Measurements from ENCODE around the gene RBMS3. TPM values are rescaled to one million over a fixed set of nuclear protein-coding genes. Genes with fewer than 3 reads are reported as not detected.

The RBMS3 gene
- total and polyA plus RNA-seq, 2 of the 13 experiments (the other 11 are each of a cell fraction or from before 2014, with no cell fraction given): not detected

DNA sequence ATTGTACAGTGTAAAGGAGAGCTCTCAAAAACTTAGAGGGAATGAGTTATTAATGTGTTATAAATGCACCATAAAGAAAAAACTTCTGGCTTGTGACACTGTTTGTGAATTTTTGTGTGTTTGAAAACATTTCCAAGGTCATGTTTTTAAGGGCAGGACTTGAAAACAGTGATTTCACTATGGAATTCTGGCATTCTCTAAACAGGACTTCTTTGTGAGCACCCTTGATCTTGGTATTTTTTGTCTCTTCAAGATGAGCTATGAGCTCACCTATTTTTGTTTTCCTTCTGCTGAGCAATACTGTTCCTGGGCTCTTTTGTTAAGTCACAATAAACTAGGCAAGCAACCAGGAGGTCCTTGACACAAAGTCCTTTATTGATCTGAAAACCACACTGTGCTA, 284.4 kb downstream of the RBMS3 start (continued):
- TF ChIP-seq HHEX (CRISPR knock-in tag; IDR thresholded peaks at IDR 0.05): no peak
- TF ChIP-seq ARNT2 (CRISPR knock-in tag; IDR thresholded peaks at IDR 0.05; ENCODE audit: low read depth): no peak
- no peak for TF ChIP-seq AKAP8 (CRISPR knock-in tag; IDR thresholded peaks at IDR 0.05)
- no peak for TF ChIP-seq ETV5 (CRISPR knock-in tag; IDR thresholded peaks at IDR 0.05; ENCODE audit: borderline replicate concordance)
- TF ChIP-seq SRSF9 (IDR thresholded peaks at IDR 0.05; ENCODE audit: borderline replicate concordance, insufficient read depth, low read depth, low read length, poor library complexity, severe bottlenecking): no peak
- no peak for TF ChIP-seq ZNF234 (CRISPR knock-in tag; conservative IDR thresholded peaks at IDR 0.05)
- no peak for TF ChIP-seq ZNF660 (CRISPR knock-in tag; IDR thresholded peaks at IDR 0.05; ENCODE audit: borderline replicate concordance, low read depth)
- TF ChIP-seq KLF11 (CRISPR knock-in tag; IDR thresholded peaks at IDR 0.05): no peak
- TF ChIP-seq, protein P1, sequence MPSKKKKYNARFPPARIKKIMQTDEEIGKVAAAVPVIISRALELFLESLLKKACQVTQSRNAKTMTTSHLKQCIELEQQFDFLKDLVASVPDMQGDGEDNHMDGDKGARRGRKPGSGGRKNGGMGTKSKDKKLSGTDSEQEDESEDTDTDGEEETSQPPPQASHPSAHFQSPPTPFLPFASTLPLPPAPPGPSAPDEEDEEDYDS (CRISPR knock-in tag; IDR thresholded peaks at IDR 0.05): no peak
- TF ChIP-seq ZNF225 (CRISPR knock-in tag; IDR thresholded peaks at IDR 0.05): no peak

DNA sequence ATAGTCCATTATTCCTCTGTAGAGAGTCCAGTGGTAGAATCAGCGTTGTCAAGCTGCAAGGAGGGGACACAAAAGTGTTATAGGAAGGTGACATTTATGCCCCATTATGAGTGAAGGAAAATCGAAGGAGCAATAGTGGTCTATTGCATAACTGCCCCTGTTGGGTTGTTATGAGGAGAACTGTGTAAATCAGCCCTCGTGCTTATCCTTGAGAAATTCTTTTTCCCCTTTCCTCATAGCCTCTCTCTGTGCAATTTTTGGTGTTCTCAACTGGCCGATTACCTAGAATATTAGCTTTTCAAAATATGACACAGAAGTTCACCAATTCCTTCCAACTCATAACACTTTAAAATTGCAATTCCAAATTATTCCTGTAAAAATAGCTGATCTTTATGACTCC, 286.6 kb downstream of the RBMS3 start:
- H3K9me3 ChIP-seq (ENCODE audit: low read length): no peaks in the 10 kb centered on the region
- no peak overlapping the region for H3K4me2 ChIP-seq (ENCODE audit: low read depth, low read length)
- no peaks in the 10 kb centered on the region for H3K79me2 ChIP-seq (ENCODE audit: insufficient read depth, low read length)
- no peaks in the 10 kb centered on the region for H3K36me3 ChIP-seq (replicated peaks in 1 of 2; ENCODE audit: control insufficient read depth in 1 of 2, insufficient read depth in 2 of 2, low read length in 2 of 2)
- H3K27me3 ChIP-seq (ENCODE audit: control insufficient read depth in 1 of 2, insufficient read depth in 2 of 2, low read length in 2 of 2): no peaks in the 10 kb centered on the region
- H3K9ac ChIP-seq (ENCODE audit: insufficient read depth, low read depth, low read length): no peak overlapping the region
- H4K20me1 ChIP-seq (ENCODE audit: insufficient read depth, low read length): no peaks in the 10 kb centered on the region
- ChIA-PET CTCF (ENCODE audit: low intra/inter-chr PET ratio, low total read pairs) (no interaction called here), POLR2A (no interaction called here)
- DNase-seq (ENCODE audit: low spot score) (no peak), ATAC-seq (no peak), FAIRE-seq (no peak)
- in situ Hi-C loops (cut with HindIII; ENCODE audit: extremely low pct_ligation_motif_present, low pct_unique_long_range_greater_than_20kb) (no loop called here), intact Hi-C loops (cut with micrococcal nuclease; ENCODE audit: unreplicated experiment) (no loop called here)
- TF ChIP-seq EP300 (IDR thresholded peaks at IDR 0.05; ENCODE audit: low read depth in 2 of 2, low read length in 2 of 2) (no peak), EP300 (CRISPR knock-in tag; IDR thresholded peaks at IDR 0.05; ENCODE audit: borderline replicate concordance) (no peak), KLF13 (CRISPR knock-in tag; IDR thresholded peaks at IDR 0.05) (no peak), CHD2 (IDR thresholded peaks at IDR 0.05; ENCODE audit: low read depth, low read length) (no peak), ZSCAN12 (CRISPR knock-in tag; IDR thresholded peaks at IDR 0.05) (no peak), SUZ12 (IDR thresholded peaks at IDR 0.05; ENCODE audit: low read depth, low read length) (no peak), ZNF501 (CRISPR knock-in tag; IDR thresholded peaks at IDR 0.05) (no peak), SRF (IDR thresholded peaks at IDR 0.05; ENCODE audit: low read depth, low read length) (no peak), GATAD1 (CRISPR knock-in tag; IDR thresholded peaks at IDR 0.05) (no peak), NAIF1 (CRISPR knock-in tag; IDR thresholded peaks at IDR 0.05; ENCODE audit: borderline replicate concordance) (no peak), JDP2 (CRISPR knock-in tag; IDR thresholded peaks at IDR 0.05; ENCODE audit: borderline replicate concordance) (no peak), MZF1 (CRISPR knock-in tag; IDR thresholded peaks at IDR 0.05; ENCODE audit: borderline replicate concordance) (no peak)
- H2AFZ ChIP-seq (ENCODE audit: low read length): no peak overlapping the region
- WGBS (ENCODE audit: low lambda C conversion rate): 2% methylated on average over 4 of the region's 4 CpGs
- H3K27ac ChIP-seq (ENCODE audit: extremely low read length, insufficient read depth, low read length): no peak overlapping the region
- no peaks in the 10 kb centered on the region for H3K4me1 ChIP-seq (ENCODE audit: insufficient read depth, low read length)
- no peak overlapping the region for H3K4me3 ChIP-seq (replicated peaks in 1 of 3; ENCODE audit: insufficient read depth in 1 of 3, low read depth in 2 of 3, low read length in 3 of 3)
- BruUV-seq (replicated peaks): no TSS peak
